Naive thymus-derived CD4-positive, alpha-beta T cell (primary cell): ENCODE measurements around the gene SGMS2. TPM values are rescaled to one million over a fixed set of nuclear protein-coding genes. Genes with fewer than 3 reads are reported as not detected.
A peak's percentile ranks its signal among the peaks of the same experiment; 100 is the strongest.

Experiments used
- ATAC-seq: fragments of 150-1000 bp; cut with Tn5 transposase; 2 replicates; pipeline ENCODE4 v1.10.0; 2021; ENCODE audit warnings: mild to moderate bottlenecking, moderate library complexity
- CTCF ChIA-PET: fragments of 350-600 bp; sonication (Branson Sonifier 250); formaldehyde crosslinking; loops from one replicate; lab custom pipeline; 2021; ENCODE audit warnings: antibody characterized with exemption; lab: Charles Lee
- POLR2A ChIA-PET: fragments of 350-600 bp; sonication (Branson Sonifier 250); formaldehyde crosslinking; loops from one replicate; lab custom pipeline; 2021; ENCODE audit warnings: antibody characterized with exemption, inconsistent platforms; lab: Charles Lee
- DNase-seq, 9 donors: peaks; one replicate each; pipeline versions ENCODE4 v3.0.0 to v3.0.0-alpha.2; 2020 to 2022; ENCODE audit warnings: mixed read lengths in 1 of 9
- H3K27ac ChIP-seq: one replicate; pipeline ENCODE4 v1.7.0; 2013; ENCODE audit warnings: mild to moderate bottlenecking, low read depth, low read length, moderate library complexity
- H3K27me3 ChIP-seq, 2 donors: one replicate each; pipeline ENCODE4 v1.7.0; 2013; ENCODE audit warnings: low read length in 2 of 2, mild to moderate bottlenecking in 2 of 2, moderate library complexity in 2 of 2; ENCODE audit not compliant: control insufficient read depth in 2 of 2, insufficient read depth in 2 of 2
- H3K36me3 ChIP-seq, 3 experiments: 1 replicate in 2 of 3; 2 replicates in 1 of 3; pipeline ENCODE4 v1.7.0; 2013; ENCODE audit warnings: low read length in 3 of 3, mild to moderate bottlenecking in 3 of 3, moderate library complexity in 1 of 3; ENCODE audit not compliant: insufficient read depth in 3 of 3, control insufficient read depth in 2 of 3
- H3K4me1 ChIP-seq, 2 donors: one replicate each; pipeline ENCODE4 v1.7.0; 2013; ENCODE audit warnings: low read length in 2 of 2, mild to moderate bottlenecking in 2 of 2, moderate library complexity in 1 of 2; ENCODE audit not compliant: control insufficient read depth in 2 of 2, insufficient read depth in 2 of 2
- H3K4me3 ChIP-seq: 2 replicates; pipeline ENCODE4 v1.7.0; 2013; ENCODE audit warnings: mild to moderate bottlenecking, low read length
- H3K9me3 ChIP-seq, 3 experiments: 1 replicate in 2 of 3; 2 replicates in 1 of 3; pipeline ENCODE4 v1.7.0; 2013; ENCODE audit warnings: low read length in 3 of 3; ENCODE audit not compliant: control insufficient read depth in 2 of 3
- H3K27ac Mint-ChIP-seq, 9 donors: one replicate each; pipeline ENCODE4 v1.8.0; 2020 to 2022; ENCODE audit warnings: mixed read lengths in 9 of 9, mild to moderate bottlenecking in 8 of 9, moderate library complexity in 5 of 9, inconsistent platforms in 2 of 9
- H3K27me3 Mint-ChIP-seq, 5 donors: one replicate each; pipeline ENCODE4 v1.8.0; 2021 to 2022; ENCODE audit warnings: mixed read lengths in 5 of 5, mild to moderate bottlenecking in 1 of 5
- H3K36me3 Mint-ChIP-seq, 5 donors: one replicate each; pipeline ENCODE4 v1.8.0; 2020 to 2022; ENCODE audit warnings: mixed read lengths in 5 of 5, mild to moderate bottlenecking in 3 of 5, inconsistent platforms in 1 of 5
- H3K4me1 Mint-ChIP-seq, 7 donors: one replicate each; pipeline ENCODE4 v1.8.0; 2020 to 2022; ENCODE audit warnings: mixed read lengths in 7 of 7, mild to moderate bottlenecking in 3 of 7, inconsistent platforms in 1 of 7
- H3K4me3 Mint-ChIP-seq, 10 donors: one replicate each; pipeline ENCODE4 v1.8.0; 2020 to 2022; ENCODE audit warnings: mild to moderate bottlenecking in 10 of 10, mixed read lengths in 10 of 10, moderate library complexity in 6 of 10, inconsistent platforms in 2 of 10
- H3K9me3 Mint-ChIP-seq, 11 donors: one replicate each; pipeline ENCODE4 v1.8.0; 2020 to 2022; ENCODE audit warnings: mixed read lengths in 11 of 11, mild to moderate bottlenecking in 4 of 11, inconsistent platforms in 1 of 11, moderate library complexity in 1 of 11
- intact Hi-C, 2 donors: fragments of 100-400 bp; cut with micrococcal nuclease; formaldehyde crosslinking; loops; one replicate each; pipeline ENCODE4 v1.15.1; 2023
- polyA plus RNA-seq, 2 donors: library from polyadenylated mRNA; unstranded; fragments of 300-500 nt; fragmentation: Illumina TruSeq; gene quantifications; one replicate each; pipeline ENCODE4 v1.2.3, GENCODE V29; 2021
- total RNA-seq, 6 experiments: library from RNA in 5 of 6; stranded (reverse) in 5 of 6; gene quantifications; 1 replicate in 5 of 6; 2 replicates in 1 of 6; pipeline ENCODE4 v1.2.3 and lab custom pipeline; 2021 to 2026

SGMS2 gene
- total and polyA plus RNA-seq, 7 experiments from 2014 or later: 0.24 to 3.5 (median 0.36) TPM; not detected in 4

- DNase-seq (no peak), ATAC-seq (no peak)
- POLR2A ChIA-PET: no interaction called here
- CTCF ChIA-PET: no interaction called here
- Histone ChIP-seq H3K4me1 (no peaks in the 10 kb centered on the region), H3K4me3 (no peak overlapping the region), H3K27me3 (no peaks in the 10 kb centered on the region), H3K9me3 (peaks cover 0 to 3% (median 0%) of the 10 kb centered on the region in 3 experiments), H3K27ac (no peak overlapping the region), H3K36me3 (no peaks in the 10 kb centered on the region)
- Mint-ChIP-seq H3K36me3 (peaks cover 0 to 3% (median 0%) of the 10 kb centered on the region in 5 donors), H3K27me3 (peaks cover 0 to 12% (median 10%) of the 10 kb centered on the region in 5 donors), H3K27ac (peak overlapping the region in 1 of 9 donors; percentile 3), H3K9me3 (peaks cover 0 to 26% (median 3%) of the 10 kb centered on the region in 11 donors), H3K4me3 (no peak overlapping the region), H3K4me1 (no peaks in the 10 kb centered on the region)
- intact Hi-C loops: no loop called here
These were observed 66.0 kb downstream of the SGMS2 start for GRCh38 chr4:107890779-107891178.

- H3K9me3 ChIP-seq: peaks cover 0 to 3% (median 0%) of the 10 kb centered on the region in 3 experiments
- peaks cover 0 to 3% (median 0%) of the 10 kb centered on the region in 5 donors for H3K36me3 Mint-ChIP-seq
- intact Hi-C loops: no loop called here
- no peaks in the 10 kb centered on the region for H3K4me1 ChIP-seq
- ATAC-seq (no peak), DNase-seq (no peak)
- H3K4me1 Mint-ChIP-seq: peaks cover 0 to 2% (median 0%) of the 10 kb centered on the region in 7 donors
- peaks cover 0 to 26% (median 3%) of the 10 kb centered on the region in 11 donors for H3K9me3 Mint-ChIP-seq
- peaks cover 0 to 12% (median 10%) of the 10 kb centered on the region in 5 donors for H3K27me3 Mint-ChIP-seq
- no peak overlapping the region for H3K4me3 ChIP-seq
- ChIA-PET POLR2A (no interaction called here), CTCF (no interaction called here)
- no peaks in the 10 kb centered on the region for H3K36me3 ChIP-seq
- H3K27ac ChIP-seq: no peak overlapping the region
- no peaks in the 10 kb centered on the region for H3K27me3 ChIP-seq
- H3K4me3 Mint-ChIP-seq: no peak overlapping the region
- no peak overlapping the region for H3K27ac Mint-ChIP-seq
These were observed 66.6 kb downstream of the SGMS2 start for GRCh38 chr4:107891299-107891698.

- Mint-ChIP-seq H3K4me3 (no peak overlapping the region), H3K27me3 (peaks cover 0 to 21% (median 17%) of the 10 kb centered on the region in 5 donors), H3K4me1 (peaks cover 0 to 5% (median 0%) of the 10 kb centered on the region in 7 donors), H3K36me3 (no peaks in the 10 kb centered on the region), H3K9me3 (peaks cover 0 to 10% (median 0%) of the 10 kb centered on the region in 11 donors), H3K27ac (peak overlapping the region in 1 of 9 donors; percentile 13)
- intact Hi-C loops: no loop called here
- ChIA-PET POLR2A (no interaction called here), CTCF (interaction anchor here (0.6 to 1.7 kb wide), 3 partner anchors 19 to 135 kb away, joined by 4 to 7 read pairs (median 4); no protein-coding TSS in a partner anchor)
- Histone ChIP-seq H3K27me3 (no peaks in the 10 kb centered on the region), H3K27ac (no peak overlapping the region), H3K4me3 (no peak overlapping the region), H3K4me1 (no peaks in the 10 kb centered on the region), H3K9me3 (no peaks in the 10 kb centered on the region), H3K36me3 (no peaks in the 10 kb centered on the region)
- DNase-seq (no peak), ATAC-seq (no peak)
These were observed 68.7 kb downstream of the SGMS2 start for GRCh38 chr4:107893171-107894137.

GRCh38 chr4:107894138-107894603 lies 69.4 kb downstream of the SGMS2 start:
- Mint-ChIP-seq H3K36me3 (no peaks in the 10 kb centered on the region), H3K4me1 (peaks cover 0 to 5% (median 0%) of the 10 kb centered on the region in 7 donors), H3K4me3 (no peak overlapping the region), H3K27me3 (peaks cover 0 to 22% (median 17%) of the 10 kb centered on the region in 5 donors), H3K9me3 (peaks cover 0 to 6% (median 0%) of the 10 kb centered on the region in 11 donors), H3K27ac (no peak overlapping the region)
- intact Hi-C loops: no loop called here
- DNase-seq (no peak), ATAC-seq (no peak)
- Histone ChIP-seq H3K9me3 (no peaks in the 10 kb centered on the region), H3K27me3 (no peaks in the 10 kb centered on the region), H3K27ac (no peak overlapping the region), H3K4me1 (no peaks in the 10 kb centered on the region), H3K4me3 (no peak overlapping the region), H3K36me3 (no peaks in the 10 kb centered on the region)
- ChIA-PET CTCF (interaction anchor here (1.7 kb wide), 1 partner anchor 19 kb away, joined by 7 read pairs; no protein-coding TSS in a partner anchor), POLR2A (no interaction called here)

GRCh38 chr4:107896158-107896645 lies 71.5 kb downstream of the SGMS2 start:
- ChIA-PET CTCF (no interaction called here), POLR2A (no interaction called here)
- ATAC-seq (no peak), DNase-seq (no peak)
- intact Hi-C loops: no loop called here
- Histone ChIP-seq H3K27me3 (no peaks in the 10 kb centered on the region), H3K27ac (no peak overlapping the region), H3K9me3 (no peaks in the 10 kb centered on the region), H3K4me3 (no peak overlapping the region), H3K36me3 (no peaks in the 10 kb centered on the region), H3K4me1 (no peaks in the 10 kb centered on the region)
- H3K9me3 Mint-ChIP-seq: no peaks in the 10 kb centered on the region
- H3K4me3 Mint-ChIP-seq: no peak overlapping the region
- peaks cover 0 to 5% (median 0%) of the 10 kb centered on the region in 7 donors for H3K4me1 Mint-ChIP-seq
- peaks cover 0 to 34% (median 22%) of the 10 kb centered on the region in 5 donors for H3K27me3 Mint-ChIP-seq
- H3K36me3 Mint-ChIP-seq: no peaks in the 10 kb centered on the region
- no peak overlapping the region for H3K27ac Mint-ChIP-seq

- Mint-ChIP-seq H3K4me3 (no peak overlapping the region), H3K36me3 (no peaks in the 10 kb centered on the region), H3K27me3 (peaks cover 0 to 33% (median 24%) of the 10 kb centered on the region in 5 donors), H3K27ac (no peak overlapping the region), H3K4me1 (peaks cover 0 to 5% (median 0%) of the 10 kb centered on the region in 7 donors), H3K9me3 (no peaks in the 10 kb centered on the region)
- no peaks in the 10 kb centered on the region for H3K36me3 ChIP-seq
- ChIA-PET CTCF (no interaction called here), POLR2A (no interaction called here)
- ATAC-seq: no peak
- no peak overlapping the region for H3K4me3 ChIP-seq
- intact Hi-C loops: no loop called here
- no peaks in the 10 kb centered on the region for H3K9me3 ChIP-seq
- H3K27me3 ChIP-seq: no peaks in the 10 kb centered on the region
- DNase-seq: no peak
- H3K27ac ChIP-seq: no peak overlapping the region
- H3K4me1 ChIP-seq: no peaks in the 10 kb centered on the region
These were observed 71.9 kb downstream of the SGMS2 start for GRCh38 chr4:107896646-107897045.
